Measurements from ENCODE around the gene PDCL2. TPM values are rescaled to one million over a fixed set of nuclear protein-coding genes. Genes with fewer than 3 reads are reported as not detected.

Gene PDCL2
- total and polyA plus RNA-seq, 2 of the 13 experiments (the other 11 are each of a cell fraction or from before 2014, with no cell fraction given): not detected

DNA sequence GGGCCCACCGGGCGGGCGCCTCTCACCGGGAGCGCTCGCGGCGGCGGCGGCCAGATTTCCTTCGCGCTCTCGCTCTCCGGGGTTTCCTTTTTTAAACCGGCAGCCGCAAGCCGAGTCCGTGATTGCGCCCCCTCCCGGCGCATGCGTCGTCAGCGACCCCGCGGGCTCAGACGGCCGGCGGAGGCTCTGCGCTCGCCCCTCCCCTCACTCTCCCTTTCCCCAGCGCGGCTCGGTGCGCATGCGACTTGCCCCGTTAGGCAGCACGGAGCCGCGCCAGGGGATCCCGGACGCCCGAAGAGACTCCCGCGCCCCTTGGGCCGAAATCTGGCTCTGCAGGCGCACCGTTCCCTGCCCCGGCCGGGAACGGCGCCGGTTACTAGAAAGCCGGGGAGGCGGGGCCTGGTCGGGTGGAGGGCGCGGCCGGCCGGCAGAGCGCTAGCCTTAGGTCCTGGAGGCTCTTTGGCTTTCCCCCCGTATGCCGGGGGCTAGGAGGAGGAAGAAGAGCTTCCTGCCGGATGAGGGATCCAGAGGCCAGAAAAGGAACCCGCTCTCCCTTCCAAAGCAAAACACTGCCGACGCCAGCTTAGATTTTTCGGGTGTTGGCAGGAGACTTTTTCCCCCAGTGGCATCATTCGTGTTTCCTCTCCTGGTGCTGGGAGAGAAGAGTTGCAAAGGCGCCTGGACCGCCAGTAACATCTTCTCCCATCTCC, 45.1 kb downstream of the PDCL2 start, which contains the start of gene CLOCK (continued):
- TF ChIP-seq ZNF296 (CRISPR knock-in tag; conservative IDR thresholded peaks at IDR 0.05) (no peak), SALL1 (CRISPR knock-in tag; IDR thresholded peaks at IDR 0.05) (peak; percentile 61; the same call in 1 of the 2 replicates), KAT7 (CRISPR knock-in tag; IDR thresholded peaks at IDR 0.05; ENCODE audit: borderline replicate concordance) (peak; percentile 74; the same call in 1 of the 2 replicates), POLR2A (IDR thresholded peaks at IDR 0.05; ENCODE audit: insufficient read depth in 1 of 2, low read depth in 2 of 2, low read length in 2 of 2) (peak; percentile 50 to 53; a peak in 3 of 4 replicates), ZNF83 (CRISPR knock-in tag; IDR thresholded peaks at IDR 0.05; ENCODE audit: borderline replicate concordance) (0 out of 2 replicates have a peak, but pooled peaks have one; percentile 59), PLRG1 (conservative IDR thresholded peaks at IDR 0.05) (no peak), HMGA1 (CRISPR knock-in tag; conservative IDR thresholded peaks at IDR 0.05) (no peak), SNRNP70 (IDR thresholded peaks at IDR 0.05; ENCODE audit: low read depth, low read length) (no peak), GFI1 (CRISPR knock-in tag; IDR thresholded peaks at IDR 0.05; ENCODE audit: borderline replicate concordance) (peak; percentile 75), ZNF501 (CRISPR knock-in tag; IDR thresholded peaks at IDR 0.05) (peak; percentile 80), ZNF552 (CRISPR knock-in tag; IDR thresholded peaks at IDR 0.05; ENCODE audit: borderline replicate concordance) (no peak), GABPA (IDR thresholded peaks at IDR 0.05; ENCODE audit: low read depth, low read length) (no peak), GABPA (CRISPR knock-in tag; IDR thresholded peaks at IDR 0.05; ENCODE audit: low read depth) (peak; percentile 9; the same call in 1 of the 2 replicates), THAP11 (CRISPR knock-in tag; IDR thresholded peaks at IDR 0.05) (peak; percentile 55), NR2C2 (CRISPR knock-in tag; IDR thresholded peaks at IDR 0.05; ENCODE audit: borderline replicate concordance) (peak; percentile 12; the same call in 1 of the 2 replicates), ZNF253 (CRISPR knock-in tag; IDR thresholded peaks at IDR 0.05; ENCODE audit: borderline replicate concordance) (no peak)
- TF ChIP-seq, protein P1, sequence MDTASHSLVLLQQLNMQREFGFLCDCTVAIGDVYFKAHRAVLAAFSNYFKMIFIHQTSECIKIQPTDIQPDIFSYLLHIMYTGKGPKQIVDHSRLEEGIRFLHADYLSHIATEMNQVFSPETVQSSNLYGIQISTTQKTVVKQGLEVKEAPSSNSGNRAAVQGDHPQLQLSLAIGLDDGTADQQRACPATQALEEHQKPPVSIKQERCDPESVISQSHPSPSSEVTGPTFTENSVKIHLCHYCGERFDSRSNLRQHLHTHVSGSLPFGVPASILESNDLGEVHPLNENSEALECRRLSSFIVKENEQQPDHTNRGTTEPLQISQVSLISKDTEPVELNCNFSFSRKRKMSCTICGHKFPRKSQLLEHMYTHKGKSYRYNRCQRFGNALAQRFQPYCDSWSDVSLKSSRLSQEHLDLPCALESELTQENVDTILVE (CRISPR knock-in tag; IDR thresholded peaks at IDR 0.05): peak; percentile 98
- TF ChIP-seq, protein P2, sequence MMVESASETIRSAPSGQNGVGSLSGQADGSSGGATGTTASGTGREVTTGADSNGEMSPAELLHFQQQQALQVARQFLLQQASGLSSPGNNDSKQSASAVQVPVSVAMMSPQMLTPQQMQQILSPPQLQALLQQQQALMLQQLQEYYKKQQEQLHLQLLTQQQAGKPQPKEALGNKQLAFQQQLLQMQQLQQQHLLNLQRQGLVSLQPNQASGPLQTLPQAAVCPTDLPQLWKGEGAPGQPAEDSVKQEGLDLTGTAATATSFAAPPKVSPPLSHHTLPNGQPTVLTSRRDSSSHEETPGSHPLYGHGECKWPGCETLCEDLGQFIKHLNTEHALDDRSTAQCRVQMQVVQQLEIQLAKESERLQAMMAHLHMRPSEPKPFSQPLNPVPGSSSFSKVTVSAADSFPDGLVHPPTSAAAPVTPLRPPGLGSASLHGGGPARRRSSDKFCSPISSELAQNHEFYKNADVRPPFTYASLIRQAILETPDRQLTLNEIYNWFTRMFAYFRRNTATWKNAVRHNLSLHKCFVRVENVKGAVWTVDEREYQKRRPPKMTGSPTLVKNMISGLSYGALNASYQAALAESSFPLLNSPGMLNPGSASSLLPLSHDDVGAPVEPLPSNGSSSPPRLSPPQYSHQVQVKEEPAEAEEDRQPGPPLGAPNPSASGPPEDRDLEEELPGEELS (CRISPR knock-in tag; IDR thresholded peaks at IDR 0.05): peak; percentile 13; the same call in 1 of the 2 replicates
- TF ChIP-seq, protein P3, sequence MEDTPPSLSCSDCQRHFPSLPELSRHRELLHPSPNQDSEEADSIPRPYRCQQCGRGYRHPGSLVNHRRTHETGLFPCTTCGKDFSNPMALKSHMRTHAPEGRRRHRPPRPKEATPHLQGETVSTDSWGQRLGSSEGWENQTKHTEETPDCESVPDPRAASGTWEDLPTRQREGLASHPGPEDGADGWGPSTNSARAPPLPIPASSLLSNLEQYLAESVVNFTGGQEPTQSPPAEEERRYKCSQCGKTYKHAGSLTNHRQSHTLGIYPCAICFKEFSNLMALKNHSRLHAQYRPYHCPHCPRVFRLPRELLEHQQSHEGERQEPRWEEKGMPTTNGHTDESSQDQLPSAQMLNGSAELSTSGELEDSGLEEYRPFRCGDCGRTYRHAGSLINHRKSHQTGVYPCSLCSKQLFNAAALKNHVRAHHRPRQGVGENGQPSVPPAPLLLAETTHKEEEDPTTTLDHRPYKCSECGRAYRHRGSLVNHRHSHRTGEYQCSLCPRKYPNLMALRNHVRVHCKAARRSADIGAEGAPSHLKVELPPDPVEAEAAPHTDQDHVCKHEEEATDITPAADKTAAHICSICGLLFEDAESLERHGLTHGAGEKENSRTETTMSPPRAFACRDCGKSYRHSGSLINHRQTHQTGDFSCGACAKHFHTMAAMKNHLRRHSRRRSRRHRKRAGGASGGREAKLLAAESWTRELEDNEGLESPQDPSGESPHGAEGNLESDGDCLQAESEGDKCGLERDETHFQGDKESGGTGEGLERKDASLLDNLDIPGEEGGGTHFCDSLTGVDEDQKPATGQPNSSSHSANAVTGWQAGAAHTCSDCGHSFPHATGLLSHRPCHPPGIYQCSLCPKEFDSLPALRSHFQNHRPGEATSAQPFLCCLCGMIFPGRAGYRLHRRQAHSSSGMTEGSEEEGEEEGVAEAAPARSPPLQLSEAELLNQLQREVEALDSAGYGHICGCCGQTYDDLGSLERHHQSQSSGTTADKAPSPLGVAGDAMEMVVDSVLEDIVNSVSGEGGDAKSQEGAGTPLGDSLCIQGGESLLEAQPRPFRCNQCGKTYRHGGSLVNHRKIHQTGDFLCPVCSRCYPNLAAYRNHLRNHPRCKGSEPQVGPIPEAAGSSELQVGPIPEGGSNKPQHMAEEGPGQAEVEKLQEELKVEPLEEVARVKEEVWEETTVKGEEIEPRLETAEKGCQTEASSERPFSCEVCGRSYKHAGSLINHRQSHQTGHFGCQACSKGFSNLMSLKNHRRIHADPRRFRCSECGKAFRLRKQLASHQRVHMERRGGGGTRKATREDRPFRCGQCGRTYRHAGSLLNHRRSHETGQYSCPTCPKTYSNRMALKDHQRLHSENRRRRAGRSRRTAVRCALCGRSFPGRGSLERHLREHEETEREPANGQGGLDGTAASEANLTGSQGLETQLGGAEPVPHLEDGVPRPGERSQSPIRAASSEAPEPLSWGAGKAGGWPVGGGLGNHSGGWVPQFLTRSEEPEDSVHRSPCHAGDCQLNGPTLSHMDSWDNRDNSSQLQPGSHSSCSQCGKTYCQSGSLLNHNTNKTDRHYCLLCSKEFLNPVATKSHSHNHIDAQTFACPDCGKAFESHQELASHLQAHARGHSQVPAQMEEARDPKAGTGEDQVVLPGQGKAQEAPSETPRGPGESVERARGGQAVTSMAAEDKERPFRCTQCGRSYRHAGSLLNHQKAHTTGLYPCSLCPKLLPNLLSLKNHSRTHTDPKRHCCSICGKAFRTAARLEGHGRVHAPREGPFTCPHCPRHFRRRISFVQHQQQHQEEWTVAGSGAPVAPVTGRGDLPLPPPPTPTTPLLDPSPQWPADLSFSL (CRISPR knock-in tag; IDR thresholded peaks at IDR 0.05): no peak
